ENCODE measurements around the gene C11orf54.
A peak's percentile ranks its signal among the peaks of the same experiment; 100 is the strongest.

C11orf54 gene

GRCh38 chr11:93730108-93731107 is 11.1 kb upstream of the C11orf54 start:
- TF ChIP-seq, protein P1, sequence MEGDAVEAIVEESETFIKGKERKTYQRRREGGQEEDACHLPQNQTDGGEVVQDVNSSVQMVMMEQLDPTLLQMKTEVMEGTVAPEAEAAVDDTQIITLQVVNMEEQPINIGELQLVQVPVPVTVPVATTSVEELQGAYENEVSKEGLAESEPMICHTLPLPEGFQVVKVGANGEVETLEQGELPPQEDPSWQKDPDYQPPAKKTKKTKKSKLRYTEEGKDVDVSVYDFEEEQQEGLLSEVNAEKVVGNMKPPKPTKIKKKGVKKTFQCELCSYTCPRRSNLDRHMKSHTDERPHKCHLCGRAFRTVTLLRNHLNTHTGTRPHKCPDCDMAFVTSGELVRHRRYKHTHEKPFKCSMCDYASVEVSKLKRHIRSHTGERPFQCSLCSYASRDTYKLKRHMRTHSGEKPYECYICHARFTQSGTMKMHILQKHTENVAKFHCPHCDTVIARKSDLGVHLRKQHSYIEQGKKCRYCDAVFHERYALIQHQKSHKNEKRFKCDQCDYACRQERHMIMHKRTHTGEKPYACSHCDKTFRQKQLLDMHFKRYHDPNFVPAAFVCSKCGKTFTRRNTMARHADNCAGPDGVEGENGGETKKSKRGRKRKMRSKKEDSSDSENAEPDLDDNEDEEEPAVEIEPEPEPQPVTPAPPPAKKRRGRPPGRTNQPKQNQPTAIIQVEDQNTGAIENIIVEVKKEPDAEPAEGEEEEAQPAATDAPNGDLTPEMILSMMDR (conservative IDR thresholded peaks at IDR 0.05; ENCODE audit: low read depth), result no peak
- ChIA-PET POLR2A (ENCODE audit: low non-redundant PET) (no interaction called here), CTCF (interaction anchor here (0.5 to 1.2 kb wide), 3 partner anchors 55 to 962 kb away, joined by 3 read pairs; no protein-coding TSS in a partner anchor)
- no peak overlapping the region for H3K27ac ChIP-seq
- no peak for DNase-seq (ENCODE audit: low spot score)

DNA sequence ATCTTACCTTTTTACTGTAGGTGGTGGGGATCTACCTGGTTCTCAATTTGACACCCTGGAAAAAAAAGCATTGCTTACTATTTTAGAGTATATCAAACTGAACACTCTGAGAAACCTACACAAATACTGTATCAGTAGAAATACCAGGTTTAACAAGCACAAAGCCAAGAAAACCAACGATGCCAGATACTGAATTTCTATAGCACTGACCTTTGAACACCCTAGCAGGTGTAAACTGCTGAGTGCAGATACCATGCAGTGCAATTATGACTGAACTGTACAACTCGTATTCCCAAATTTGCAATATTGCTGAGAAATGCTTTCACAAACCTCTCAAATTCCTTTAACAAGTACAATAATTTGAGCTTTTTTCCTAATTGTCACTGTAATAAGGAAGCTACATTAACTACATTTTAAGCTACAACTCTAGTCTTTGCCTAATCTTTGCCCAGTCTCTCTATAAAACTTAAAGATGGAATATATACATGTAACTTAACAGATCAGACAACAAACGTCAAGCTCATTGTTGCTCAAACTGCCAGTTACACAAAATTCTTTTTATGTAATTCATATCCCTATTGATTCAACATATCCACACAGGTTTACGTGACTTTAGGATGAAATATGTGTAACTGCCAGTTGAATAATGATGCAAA is 9.1 kb upstream of the C11orf54 start:
- DNase-seq (ENCODE audit: low spot score), result no peak
- TF ChIP-seq, protein P1 (conservative IDR thresholded peaks at IDR 0.05; ENCODE audit: low read depth), result no peak
- ChIA-PET POLR2A (ENCODE audit: low non-redundant PET) (no interaction called here), CTCF (no interaction called here)
- H3K27ac ChIP-seq, result no peak overlapping the region

GRCh38 chr11:93733474-93733873 is 8.0 kb upstream of the C11orf54 start:
- POLR2A ChIA-PET (ENCODE audit: low non-redundant PET), result no interaction called here
- TF ChIP-seq, protein P1 (conservative IDR thresholded peaks at IDR 0.05; ENCODE audit: low read depth), result no peak
- no peak for DNase-seq (ENCODE audit: low spot score)
- H3K27ac ChIP-seq, result no peak overlapping the region
- CTCF ChIA-PET, result no interaction called here

GRCh38 chr11:93734427-93735222 is 6.8 kb upstream of the C11orf54 start:
- POLR2A ChIA-PET (ENCODE audit: low non-redundant PET), result no interaction called here
- no peak overlapping the region for H3K27ac ChIP-seq
- TF ChIP-seq, protein P1 (conservative IDR thresholded peaks at IDR 0.05; ENCODE audit: low read depth), result no peak
- CTCF ChIA-PET, result no interaction called here
- no peak for DNase-seq (ENCODE audit: low spot score)

- peak overlapping the region; percentile 35; the same call in 1 of the 2 replicates for H3K27ac ChIP-seq
- TF ChIP-seq, protein P1 (conservative IDR thresholded peaks at IDR 0.05; ENCODE audit: low read depth), result no peak
- no peak for DNase-seq (ENCODE audit: low spot score)
- CTCF ChIA-PET, result no interaction called here
- POLR2A ChIA-PET (ENCODE audit: low non-redundant PET), result interaction anchor here (0.5 kb wide), 1 partner anchor 9 kb away, joined by 3 read pairs; no protein-coding TSS in a partner anchor
Measured at GRCh38 chr11:93735627-93736026, 5.8 kb upstream of the C11orf54 start.

DNA sequence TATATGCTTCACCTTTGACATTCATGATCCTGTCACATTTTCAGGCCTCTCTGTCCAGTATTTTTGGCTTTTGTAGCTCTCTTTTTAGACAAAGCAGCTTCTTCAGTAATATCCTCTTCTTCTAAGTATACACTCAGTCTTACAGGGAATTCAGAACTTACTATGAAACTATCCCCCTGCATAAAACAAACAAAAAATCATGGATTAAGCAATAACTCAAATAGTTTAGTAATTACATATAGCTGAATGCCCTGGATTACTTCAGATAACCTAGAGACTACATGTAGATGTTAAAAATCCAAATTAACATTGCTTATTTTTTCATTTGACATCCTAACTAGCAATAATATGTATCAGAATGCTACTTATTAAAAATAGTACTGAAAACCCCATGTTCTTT is 5.3 kb upstream of the C11orf54 start:
- H3K27ac ChIP-seq, result no peak overlapping the region
- TF ChIP-seq, protein P1 (conservative IDR thresholded peaks at IDR 0.05; ENCODE audit: low read depth), result no peak
- ChIA-PET CTCF (no interaction called here), POLR2A (ENCODE audit: low non-redundant PET) (interaction anchor here (0.5 kb wide), 1 partner anchor 9 kb away, joined by 3 read pairs; no protein-coding TSS in a partner anchor)
- no peak for DNase-seq (ENCODE audit: low spot score)
